Measurements from ENCODE around the gene CD84. TPM values are rescaled to one million over a fixed set of nuclear protein-coding genes. Genes with fewer than 3 reads are reported as not detected.

The CD84 gene
- total RNA-seq: 21.1 and 25.4 TPM in 2 replicates

GRCh38 chr1:160579216-160579701, at the start of gene CD84:
TSS of gene CD84 (minus strand) at chr1:160579496. CDS start at chr1:160579437, 59 bp downstream.
- intact Hi-C loops (cut with micrococcal nuclease): loop anchor here (1.0 kb wide), 1 partner anchor 236 kb away; the partner anchor contains the start of genes COPA and NCSTN

GRCh38 chr1:160628799-160629263, 49.5 kb upstream of the CD84 start:
- intact Hi-C loops (cut with micrococcal nuclease): loop anchor here (1.0 to 10.0 kb wide), 7 partner anchors 8 to 704 kb away; partner anchors contain the start of genes DCAF8 and TAGLN2

- intact Hi-C loops (cut with micrococcal nuclease): loop anchor here (2.0 to 10.0 kb wide), 4 partner anchors 45 to 703 kb away; partner anchors contain the start of genes DCAF8 and TAGLN2
Observed at GRCh38 chr1:160627677-160628289, 48.5 kb upstream of the CD84 start.

GRCh38 chr1:160626509-160627342, 47.4 kb upstream of the CD84 start:
- intact Hi-C loops (cut with micrococcal nuclease): loop anchor here (1.0 to 10.0 kb wide), 4 partner anchors 58 to 702 kb away; partner anchors contain the start of genes DCAF8 and TAGLN2

- intact Hi-C loops (cut with micrococcal nuclease): loop anchor here (1.0 to 10.0 kb wide), 4 partner anchors 58 to 701 kb away; partner anchors contain the start of genes DCAF8 and TAGLN2
Observed at GRCh38 chr1:160625725-160626498, 46.6 kb upstream of the CD84 start.

GRCh38 chr1:160625321-160625720, 46.0 kb upstream of the CD84 start:
- intact Hi-C loops (cut with micrococcal nuclease): loop anchor here (5.0 to 10.0 kb wide), 3 partner anchors 212 to 701 kb away; partner anchors contain the start of genes DCAF8 and TAGLN2

- intact Hi-C loops (cut with micrococcal nuclease): loop anchor here (10.0 kb wide), 1 partner anchor 700 kb away; the partner anchor contains the start of gene TAGLN2
Observed at GRCh38 chr1:160624464-160624863, 45.2 kb upstream of the CD84 start.

GRCh38 chr1:160623862-160624261, 44.6 kb upstream of the CD84 start:
- intact Hi-C loops (cut with micrococcal nuclease): loop anchor here (2.0 to 10.0 kb wide), 2 partner anchors 51 to 699 kb away; partner anchors contain the start of gene TAGLN2

GRCh38 chr1:160623227-160623633, 43.9 kb upstream of the CD84 start:
- intact Hi-C loops (cut with micrococcal nuclease): loop anchor here (2.0 to 10.0 kb wide), 2 partner anchors 52 to 698 kb away; partner anchors contain the start of gene TAGLN2

GRCh38 chr1:160622501-160623226, 43.4 kb upstream of the CD84 start:
- intact Hi-C loops (cut with micrococcal nuclease): loop anchor here (2.0 to 10.0 kb wide), 2 partner anchors 52 to 698 kb away; partner anchors contain the start of gene TAGLN2

GRCh38 chr1:160621633-160622413, 42.5 kb upstream of the CD84 start:
- intact Hi-C loops (cut with micrococcal nuclease): loop anchor here (1.0 to 10.0 kb wide), 3 partner anchors 7 to 697 kb away; partner anchors contain the start of gene TAGLN2

GRCh38 chr1:160620942-160621632, 41.8 kb upstream of the CD84 start:
- intact Hi-C loops (cut with micrococcal nuclease): loop anchor here (1.0 to 10.0 kb wide), 2 partner anchors 8 to 696 kb away; partner anchors contain the start of gene TAGLN2

GRCh38 chr1:160619742-160620277, 40.5 kb upstream of the CD84 start:
- intact Hi-C loops (cut with micrococcal nuclease): loop anchor here (10.0 kb wide), 1 partner anchor 695 kb away; the partner anchor contains the start of gene TAGLN2

- intact Hi-C loops (cut with micrococcal nuclease): loop anchor here (1.0 kb wide), 2 partner anchors 56 to 149 kb away; no protein-coding TSS in a partner anchor
Observed at GRCh38 chr1:160618763-160619274, 39.5 kb upstream of the CD84 start.

GRCh38 chr1:160618327-160618726, 39.0 kb upstream of the CD84 start:
- intact Hi-C loops (cut with micrococcal nuclease): loop anchor here (1.0 kb wide), 2 partner anchors 57 to 150 kb away; no protein-coding TSS in a partner anchor

GRCh38 chr1:160615660-160616059, 36.4 kb upstream of the CD84 start:
- intact Hi-C loops (cut with micrococcal nuclease): no loop called here

- intact Hi-C loops (cut with micrococcal nuclease): no loop called here
Observed at GRCh38 chr1:160614410-160614809, 35.1 kb upstream of the CD84 start.
